Subcutaneous adipose tissue (tissue), 4 donors: ENCODE measurements around the gene DNAH11. TPM values are rescaled to one million over a fixed set of nuclear protein-coding genes. Genes with fewer than 3 reads are reported as not detected.

ENCODE experiments used
- CTCF ChIP-seq: fragments of 450-650 bp; IDR thresholded peaks from one replicate; pipeline ENCODE4 v1.5.1; 2016; ENCODE audit warnings: low read depth, mild to moderate bottlenecking, control low read depth, antibody characterized with exemption, moderate library complexity
- total RNA-seq, 4 donors: library from RNA; depleted of rRNA; stranded (reverse); fragments of >200 nt; gene quantifications; one replicate each; pipeline ENCODE4 v1.1.0, GENCODE V29; 2016

Gene DNAH11
- total RNA-seq, 4 donors from 2014 or later = 0.16 to 2.6 (median 0.86) TPM

DNA sequence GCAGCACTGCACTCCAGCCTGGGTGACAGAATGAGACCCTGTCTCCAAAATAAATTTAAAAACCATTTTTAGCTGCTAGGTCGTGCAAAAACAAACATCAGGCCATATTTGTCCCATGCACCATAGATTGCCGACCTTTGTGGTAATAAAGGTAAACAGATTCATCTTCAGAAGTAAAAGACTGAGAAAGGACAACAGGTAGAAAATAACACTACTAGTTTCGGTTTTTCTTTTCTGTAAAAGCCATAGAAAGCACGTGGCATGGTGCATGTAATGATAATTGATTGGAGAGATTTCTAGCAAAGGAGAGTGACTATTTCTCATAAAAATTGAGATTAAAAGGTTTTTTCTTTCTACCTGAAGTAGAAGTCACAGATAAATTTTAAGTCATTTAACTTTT is 93.9 kb downstream of the DNAH11 start:
- no peak for TF ChIP-seq CTCF

GRCh38 chr7:21639206-21639868 is 96.5 kb downstream of the DNAH11 start:
- TF ChIP-seq CTCF = no peak

GRCh38 chr7:21640105-21640504 is 97.3 kb downstream of the DNAH11 start:
- no peak for TF ChIP-seq CTCF

DNA sequence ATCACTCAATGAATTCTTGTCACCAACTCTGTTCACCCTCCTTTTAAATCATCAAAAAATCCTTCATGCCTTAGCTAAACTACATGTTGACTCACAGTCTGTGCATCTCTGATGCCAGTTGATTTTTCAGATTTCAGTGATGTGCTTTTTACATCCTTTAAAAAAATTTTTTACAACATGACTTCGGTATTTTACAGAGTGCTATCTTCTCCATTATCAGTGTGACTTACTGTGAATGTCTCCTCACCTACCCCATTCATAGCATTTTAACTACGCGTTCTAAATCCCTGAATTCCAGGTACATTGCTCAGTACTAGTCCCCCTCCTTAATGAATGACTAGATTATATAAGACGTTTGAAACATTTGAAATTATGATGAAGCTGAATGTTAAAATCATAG is 98.7 kb downstream of the DNAH11 start:
- no peak for TF ChIP-seq CTCF

GRCh38 chr7:21642422-21642821 is 99.6 kb downstream of the DNAH11 start:
- no peak for TF ChIP-seq CTCF

GRCh38 chr7:21651697-21652096 is 108.9 kb downstream of the DNAH11 start:
- no peak for TF ChIP-seq CTCF

DNA sequence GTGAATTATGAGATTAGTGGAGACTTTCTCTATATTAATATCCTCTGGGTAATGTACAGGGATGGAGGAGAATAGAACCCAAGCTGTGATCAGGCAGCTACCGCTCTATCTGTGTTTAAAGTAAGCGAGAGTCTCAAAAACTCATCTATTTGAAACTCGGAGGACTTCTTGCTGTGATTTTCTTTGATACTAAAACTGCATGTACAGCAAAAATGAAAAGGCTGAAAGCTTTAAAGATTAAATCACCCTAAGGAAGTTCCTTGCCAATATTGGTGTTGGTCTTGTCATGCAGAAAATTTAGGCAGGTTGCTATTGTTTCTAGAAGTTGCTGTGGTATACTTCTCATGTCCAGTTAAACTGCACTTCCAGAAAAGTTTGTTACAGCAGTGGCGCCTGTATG is 110.8 kb downstream of the DNAH11 start:
- no peak for TF ChIP-seq CTCF
